Measurements from ENCODE around the gene UBXN11.
"Not testable (repeated sequence)": the region's sequence is repeated elsewhere in the genome, so short reads cannot be mapped to it uniquely, and the experiment has no call there.

Gene UBXN11

GRCh38 chr1:26307363-26307781 is 936 bp upstream of the UBXN11 start:
- DNase-seq (ENCODE audit: low read depth in 2 of 2): no peak

- no peak for DNase-seq (ENCODE audit: low read depth in 2 of 2)
Measured at GRCh38 chr1:26305667-26306289, 658 bp downstream of the UBXN11 start.

GRCh38 chr1:26302733-26303405 is 3.6 kb downstream of the UBXN11 start:
- no peak for DNase-seq (ENCODE audit: low read depth in 2 of 2)

- no peak for DNase-seq (ENCODE audit: low read depth in 2 of 2)
Measured at GRCh38 chr1:26300578-26301275, 5.7 kb downstream of the UBXN11 start.

- no peak for DNase-seq (ENCODE audit: low read depth in 2 of 2)
Measured at GRCh38 chr1:26297791-26298124, 8.7 kb downstream of the UBXN11 start.

DNA sequence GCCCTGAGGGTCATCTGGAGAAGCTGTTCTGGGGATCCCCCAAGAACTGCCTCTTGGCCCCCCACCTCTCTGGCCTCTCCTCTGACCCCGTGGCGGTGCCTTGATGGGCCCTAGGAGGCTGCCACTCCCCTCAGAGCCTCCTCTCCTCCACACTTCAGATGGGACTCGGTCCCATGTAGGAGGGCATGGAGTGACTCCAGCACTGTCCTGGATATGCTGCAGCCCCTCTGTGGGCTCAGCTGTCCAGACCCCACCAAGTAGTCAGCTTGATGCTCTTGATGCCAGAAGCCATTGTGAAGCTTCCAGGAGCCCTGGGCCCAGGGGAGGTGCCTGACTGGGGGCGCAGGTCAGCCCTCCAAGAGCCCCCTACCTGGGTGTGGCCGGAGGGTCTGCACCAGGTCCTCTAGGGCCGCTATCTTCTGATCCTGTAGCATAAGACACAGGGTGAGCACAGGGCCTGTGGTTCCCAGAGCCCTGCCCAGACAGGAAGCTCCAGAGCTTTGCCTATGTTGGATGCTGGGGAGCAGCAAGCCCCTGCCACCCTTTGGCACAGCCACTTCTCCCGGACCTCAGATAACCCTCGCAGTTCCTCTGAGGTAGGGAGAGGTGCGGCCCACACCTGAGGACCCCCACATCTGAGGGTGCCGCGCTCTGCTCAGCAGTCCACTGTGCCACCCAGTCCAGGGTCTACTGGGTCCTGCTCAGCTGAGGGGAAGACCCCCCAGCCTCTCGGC is 9.2 kb downstream of the UBXN11 start:
- no peak for DNase-seq (ENCODE audit: low read depth in 2 of 2)

DNA sequence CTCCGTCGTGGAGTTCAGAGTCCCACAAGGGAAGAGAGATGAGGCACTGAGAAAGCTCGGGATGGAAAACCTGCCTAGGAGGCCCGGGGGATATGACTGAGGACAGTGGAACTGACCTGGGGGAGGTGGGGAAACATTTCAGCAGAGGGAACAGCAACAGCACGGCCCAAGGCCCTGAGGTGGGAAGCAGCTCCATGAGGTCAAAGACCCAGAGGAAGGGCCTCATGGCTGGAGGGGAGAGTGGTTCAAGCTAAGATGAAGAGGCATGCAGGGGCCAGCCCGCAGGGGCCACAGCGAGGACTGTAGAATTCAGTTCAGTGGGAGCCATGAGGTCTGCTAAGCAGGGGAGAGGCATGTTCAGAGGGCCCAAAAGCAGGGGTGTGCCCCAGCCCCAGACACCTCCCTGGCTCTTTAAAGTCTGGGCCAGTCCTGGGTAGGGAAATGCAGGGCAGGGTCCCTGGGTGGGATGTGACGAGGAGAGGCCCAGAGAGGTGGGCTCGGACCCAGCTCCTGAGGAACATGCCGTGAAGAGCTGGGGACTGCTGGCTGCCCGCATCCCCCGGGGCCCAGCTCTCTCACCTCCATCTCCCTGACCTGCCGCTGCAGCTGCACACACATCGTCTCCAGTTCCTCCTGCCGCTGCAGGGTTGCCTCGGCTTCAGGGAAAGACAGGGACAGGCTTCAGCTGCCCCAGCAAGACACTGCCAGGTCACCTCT is 9.9 kb downstream of the UBXN11 start:
- no peak for DNase-seq (ENCODE audit: low read depth in 2 of 2)

DNA sequence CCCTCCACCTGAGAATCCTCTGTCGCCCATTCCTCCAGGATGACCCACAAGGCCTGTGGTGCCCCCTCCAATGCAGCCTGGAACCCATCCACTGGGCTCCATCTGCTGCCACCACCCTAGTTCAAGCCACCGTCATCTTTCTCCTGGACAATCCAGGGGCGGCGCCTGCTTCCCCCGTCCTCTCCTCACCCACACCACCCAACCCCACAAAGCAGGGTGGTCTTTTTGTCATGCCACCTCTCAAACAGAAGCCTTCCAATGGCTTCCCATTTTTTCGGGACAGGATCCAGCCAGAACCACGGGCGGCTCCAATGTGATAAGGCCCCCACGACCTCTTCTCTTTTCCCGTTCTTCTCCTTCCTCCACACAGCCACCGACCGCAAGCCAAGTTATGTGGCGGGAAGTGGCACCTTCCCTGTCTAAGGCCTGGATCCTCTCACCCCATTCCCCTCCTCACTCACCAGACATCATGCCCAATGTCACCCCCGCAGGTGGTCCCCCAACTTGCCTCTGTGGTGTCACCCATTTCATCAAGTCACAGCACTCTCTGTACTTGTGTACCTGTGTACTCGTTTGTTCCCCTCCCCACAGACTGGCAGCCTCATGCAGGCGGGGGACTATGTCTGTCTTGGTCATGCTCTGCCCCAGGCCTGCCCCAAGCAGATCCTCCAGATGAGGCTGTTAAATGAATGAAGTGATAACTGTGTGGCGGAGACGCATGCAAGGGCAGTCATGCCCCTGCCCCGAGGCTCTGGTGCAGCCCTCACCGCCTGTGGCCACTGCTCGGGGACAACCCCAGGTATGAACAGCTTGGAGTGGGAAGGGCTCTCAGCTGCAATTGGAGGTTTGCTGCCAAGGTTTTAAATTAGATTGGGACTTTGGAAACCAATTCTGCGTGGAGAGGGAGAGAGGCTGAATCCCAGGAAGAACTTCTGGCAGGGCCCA is 11.0 kb downstream of the UBXN11 start:
- no peak for DNase-seq (ENCODE audit: low read depth in 2 of 2)

DNA sequence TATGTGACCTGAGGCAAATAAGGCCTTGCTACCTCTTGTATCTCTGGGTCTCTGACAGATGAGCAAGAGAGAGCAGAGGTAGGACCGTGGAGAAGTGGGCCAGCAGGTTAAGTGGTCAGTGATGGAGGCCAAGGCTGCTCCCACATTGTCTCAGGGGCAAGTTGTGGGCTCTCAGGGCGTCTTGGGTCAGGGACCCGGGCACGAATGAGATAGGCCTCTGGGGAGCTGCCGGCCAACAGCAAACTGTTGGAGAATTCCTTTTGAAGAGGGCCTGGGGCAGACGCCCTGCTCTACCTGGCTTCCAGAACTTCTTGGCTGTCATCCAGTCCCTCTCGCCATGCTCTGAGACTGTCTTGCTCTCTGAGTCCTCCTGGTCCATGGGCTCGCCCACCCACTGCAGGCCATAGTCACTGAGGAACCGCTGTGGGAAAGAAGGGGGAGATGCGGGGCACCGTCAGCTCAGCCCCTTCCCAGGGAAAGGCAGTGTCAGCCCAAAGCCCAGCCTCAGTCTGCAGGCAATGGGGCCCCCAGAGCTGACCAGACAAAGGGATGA is 12.4 kb downstream of the UBXN11 start:
- DNase-seq (ENCODE audit: low read depth in 2 of 2): no peak

- DNase-seq (ENCODE audit: low read depth in 2 of 2): not testable (repeated sequence)
Measured at GRCh38 chr1:26292735-26293134, 13.7 kb downstream of the UBXN11 start.

DNA sequence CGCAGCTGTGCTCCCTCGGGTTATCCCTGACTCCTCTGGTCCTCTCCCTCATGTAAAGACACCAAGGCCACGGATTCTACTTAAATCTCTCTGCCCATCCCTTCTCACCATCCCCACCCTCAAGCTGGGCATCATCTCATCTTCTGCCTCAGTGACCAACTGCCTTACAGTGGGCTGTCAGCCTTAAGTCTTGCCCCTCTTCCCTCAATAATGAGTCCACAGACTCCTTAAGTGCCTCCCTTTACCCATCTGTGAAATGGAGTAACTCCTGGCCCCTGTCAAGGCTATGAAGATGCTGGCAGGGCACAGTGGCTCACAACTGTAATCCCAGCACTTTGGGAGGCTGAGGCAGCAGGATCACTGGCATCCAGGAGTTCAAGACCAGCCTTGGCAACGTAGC is 14.5 kb downstream of the UBXN11 start:
- no peak for DNase-seq (ENCODE audit: low read depth in 2 of 2)

- no peak for DNase-seq (ENCODE audit: low read depth in 2 of 2)
Measured at GRCh38 chr1:26291433-26291832, 15.0 kb downstream of the UBXN11 start.

DNA sequence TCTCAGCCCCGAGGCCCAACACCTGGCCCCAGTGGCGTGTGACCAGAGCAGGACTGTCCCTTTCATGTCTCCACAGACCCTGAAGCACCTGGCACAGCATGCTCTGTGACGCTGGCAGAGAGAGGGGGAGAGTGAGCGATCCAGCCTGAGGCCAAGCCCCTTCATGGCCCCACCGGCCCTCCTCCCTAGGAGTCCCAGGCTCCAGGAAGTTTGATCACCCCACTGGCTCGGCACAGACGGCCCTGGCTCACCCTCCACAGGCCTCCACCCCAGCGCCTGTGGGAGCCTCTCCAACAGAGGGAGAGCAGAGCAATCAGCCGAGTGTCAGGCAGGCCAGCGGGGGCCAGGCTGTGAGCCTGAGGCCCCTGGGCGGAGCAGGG is 15.6 kb downstream of the UBXN11 start:
- no peak for DNase-seq (ENCODE audit: low read depth in 2 of 2)

DNA sequence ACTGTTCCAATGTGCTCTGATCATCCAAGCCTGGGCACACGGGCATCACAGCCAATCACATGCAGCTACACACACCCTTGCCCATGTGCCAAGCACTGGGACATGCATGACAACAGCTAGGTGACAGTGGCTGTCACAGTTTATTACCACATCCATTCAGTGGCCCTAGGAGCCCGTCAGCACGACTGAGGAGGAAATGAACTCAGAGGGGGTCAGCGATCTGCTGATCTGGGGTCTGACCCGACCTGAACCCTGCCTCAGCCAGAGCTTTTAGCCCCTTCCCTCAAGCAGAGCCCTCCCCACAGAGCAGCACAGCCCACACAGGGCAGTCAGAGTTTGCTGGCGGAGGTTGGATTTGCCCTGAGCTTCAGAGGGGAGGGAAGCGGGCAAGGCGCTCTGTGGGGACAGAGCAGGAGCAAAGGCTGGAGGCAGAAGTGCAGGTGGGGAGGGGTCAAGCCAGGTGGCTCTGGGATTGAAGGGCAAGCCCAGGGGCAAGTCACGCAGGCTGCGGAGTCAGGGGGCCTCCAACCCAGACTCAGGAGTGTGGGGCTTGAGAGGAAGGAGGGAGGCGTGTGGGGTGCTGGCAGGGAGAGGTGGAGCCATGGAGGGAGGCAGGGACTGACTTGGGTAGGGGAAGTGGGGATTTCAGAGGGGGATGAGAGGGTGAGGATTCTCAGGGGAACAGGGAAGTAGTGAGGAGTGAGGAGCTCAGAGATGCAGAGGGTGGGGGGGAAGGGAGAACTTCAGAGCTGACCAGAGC is 16.1 kb downstream of the UBXN11 start:
- DNase-seq (ENCODE audit: low read depth in 2 of 2): no peak

DNA sequence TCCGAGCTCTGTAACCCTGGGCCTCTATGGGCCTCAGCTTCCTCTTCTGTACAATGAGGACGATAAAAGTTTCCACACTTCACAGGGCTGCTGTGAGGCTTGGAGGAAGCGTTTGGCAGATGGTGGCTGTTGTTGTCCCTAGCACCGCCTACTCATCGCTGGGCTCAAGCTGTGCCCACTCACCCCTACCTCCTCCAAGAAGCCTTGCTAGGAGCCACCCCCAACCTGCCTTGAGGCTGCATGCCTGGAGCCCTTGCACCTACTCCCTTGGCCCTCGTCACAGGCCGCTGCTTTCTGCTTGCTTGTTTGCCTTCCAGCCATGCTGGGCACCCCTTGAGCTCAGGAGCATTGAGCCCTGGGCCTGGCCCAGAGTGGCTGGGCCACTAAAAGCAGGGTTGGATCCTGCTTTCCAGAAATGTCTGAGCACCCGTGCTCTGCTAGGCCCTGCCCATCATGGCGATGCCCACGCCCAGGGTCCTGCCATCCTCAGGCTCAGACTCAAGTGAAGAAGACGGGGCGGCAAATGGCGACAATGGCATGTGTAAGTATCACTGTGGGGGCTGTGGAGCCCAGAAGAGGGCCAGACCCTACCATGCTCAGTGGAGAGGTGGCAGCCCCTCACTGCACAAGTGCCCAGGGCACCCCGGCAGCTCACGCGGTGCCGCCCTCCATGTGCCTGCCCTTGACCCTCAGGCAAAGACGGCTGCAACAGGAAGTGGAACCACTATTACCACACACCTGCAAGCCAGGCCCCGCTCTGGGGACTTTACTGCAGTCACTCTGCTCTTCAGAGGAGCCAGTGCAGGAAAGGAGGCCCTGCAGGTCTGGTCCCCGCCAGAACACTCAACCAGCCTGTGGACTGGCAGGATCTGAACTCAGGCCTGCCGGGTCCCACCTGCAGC is 17.0 kb downstream of the UBXN11 start:
- no peak for DNase-seq (ENCODE audit: low read depth in 2 of 2)

DNA sequence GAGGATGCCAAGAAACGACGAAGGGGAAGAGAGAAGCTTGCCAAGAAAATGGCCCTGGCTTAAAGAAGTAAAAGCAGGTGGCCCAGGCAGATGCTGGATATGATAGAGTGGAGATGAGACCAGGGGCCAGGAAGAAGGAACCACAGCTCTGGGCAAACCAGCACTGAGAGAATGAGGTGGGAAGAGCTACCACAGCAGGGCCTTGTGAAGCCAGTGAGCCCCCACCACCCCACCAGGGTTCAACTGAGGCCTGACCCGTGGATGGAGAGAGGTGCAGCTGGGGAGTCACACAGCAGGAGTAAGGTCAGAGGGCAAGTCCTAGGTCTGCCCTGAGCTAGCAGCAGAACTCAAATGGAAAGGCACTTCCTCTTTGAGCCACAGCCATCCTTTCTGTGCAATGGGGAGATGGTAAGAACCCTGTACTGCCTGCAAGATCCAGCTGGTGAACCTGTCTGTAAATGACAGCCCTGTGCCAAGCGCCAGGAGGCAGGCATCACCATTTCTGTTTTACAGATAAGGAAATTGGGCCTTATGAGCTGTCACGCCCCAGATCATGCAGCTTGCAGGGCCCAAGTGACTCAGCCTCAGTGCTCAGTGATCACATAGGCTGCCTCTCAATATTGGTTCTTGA is 18.0 kb downstream of the UBXN11 start:
- no peak for DNase-seq (ENCODE audit: low read depth in 2 of 2)

GRCh38 chr1:26287811-26288210 is 18.6 kb downstream of the UBXN11 start:
- DNase-seq (ENCODE audit: low read depth in 2 of 2): no peak

- no peak for DNase-seq (ENCODE audit: low read depth in 2 of 2)
Measured at GRCh38 chr1:26287033-26287711, 19.3 kb downstream of the UBXN11 start.
